IMR-90 (cell line): ENCODE results near the gene KLHL17. TPM values are rescaled to one million over a fixed set of nuclear protein-coding genes. Genes with fewer than 3 reads are reported as not detected.

Experiments used
- ATAC-seq: fragments of 200-7000 bp; cut with Tn5 transposase; 2 replicates; pipeline ENCODE4 v1.9.1; 2020; ENCODE audit warnings: low read depth, mild to moderate bottlenecking, moderate library complexity
- BruUV-seq: library from RNA; stranded (reverse); fragments of 400-500 nt; replicated peaks from 2 replicates; lab custom pipeline; 2021; lab: Mats Ljungman, UMichigan
- CTCF ChIA-PET: fragments of 300-600 bp; formaldehyde crosslinking; extraction: SDS; loops from one replicate; lab custom pipeline; 2021; ENCODE audit warnings: antibody characterized with exemption; lab: Yijun Ruan, JAX
- POLR2A ChIA-PET: fragments of 300-600 bp; sonication (Branson Sonifier 250); formaldehyde crosslinking; loops from one replicate; lab custom pipeline; 2022; ENCODE audit warnings: antibody characterized with exemption; ENCODE audit not compliant: unreplicated experiment; lab: Charles Lee
- DNase-seq: peaks from one replicate; pipeline ENCODE4 v3.0.0; 2013
- H2AFZ ChIP-seq: replicated peaks from 2 replicates; pipeline ENCODE3; 2013; ENCODE audit warnings: low read length, mild to moderate bottlenecking; ENCODE audit not compliant: poor library complexity
- H2AK5ac ChIP-seq: 2 replicates; pipeline ENCODE4 v1.6.1; 2013; ENCODE audit warnings: low read depth, low read length, inconsistent platforms
- H2AK9ac ChIP-seq: replicated peaks from 2 replicates; pipeline ENCODE3; 2013; ENCODE audit warnings: mild to moderate bottlenecking, low read depth, low read length, moderate library complexity; ENCODE audit not compliant: poor library complexity
- H2BK120ac ChIP-seq: 2 replicates; pipeline ENCODE4 v1.6.1; 2013; ENCODE audit warnings: low read depth, low read length, inconsistent platforms
- H2BK15ac ChIP-seq: 3 replicates; pipeline ENCODE4 v1.6.1; 2013; ENCODE audit warnings: low read depth, low read length, inconsistent platforms
- H2BK20ac ChIP-seq: 2 replicates; pipeline ENCODE4 v1.6.1; 2013; ENCODE audit warnings: low read depth, mild to moderate bottlenecking, inconsistent platforms, low read length, moderate library complexity
- H2BK5ac ChIP-seq: 2 replicates; pipeline ENCODE4 v1.6.1; 2013; ENCODE audit warnings: mild to moderate bottlenecking, low read depth, low read length, inconsistent platforms; ENCODE audit not compliant: poor library complexity, severe bottlenecking
- H3K14ac ChIP-seq: replicated peaks from 2 replicates; pipeline ENCODE4 v1.6.1; 2013; ENCODE audit warnings: low read depth, low read length, inconsistent platforms
- H3K18ac ChIP-seq: 2 replicates; pipeline ENCODE4 v1.6.1; 2013; ENCODE audit warnings: low read depth, low read length, control low read depth
- H3K23ac ChIP-seq: 2 replicates; pipeline ENCODE4 v1.6.1; 2013; ENCODE audit warnings: low read depth, low read length, inconsistent platforms
- H3K27ac ChIP-seq: 2 replicates; pipeline ENCODE4 v1.5.1; 2013; ENCODE audit warnings: mild to moderate bottlenecking, control low read depth, low read length; ENCODE audit not compliant: insufficient read depth
- H3K27me3 ChIP-seq: 2 replicates; pipeline ENCODE4 v1.6.1; 2013; ENCODE audit warnings: low read length; ENCODE audit not compliant: control insufficient read depth, insufficient read depth
- H3K36me3 ChIP-seq: 2 replicates; pipeline ENCODE4 v1.6.1; 2013; ENCODE audit warnings: low read length, mixed read lengths; ENCODE audit not compliant: control insufficient read depth, insufficient read depth
- H3K4ac ChIP-seq: 2 replicates; pipeline ENCODE4 v1.6.1; 2013; ENCODE audit warnings: low read depth, low read length, inconsistent platforms
- H3K4me1 ChIP-seq: 2 replicates; pipeline ENCODE4 v1.6.1; 2013; ENCODE audit warnings: low read length, mixed read lengths; ENCODE audit not compliant: control insufficient read depth, insufficient read depth
- H3K4me2 ChIP-seq: 2 replicates; pipeline ENCODE4 v1.6.1; 2013; ENCODE audit warnings: low read depth, mild to moderate bottlenecking, control low read depth, low read length, moderate library complexity
- H3K4me3 ChIP-seq: 2 replicates; pipeline ENCODE4 v1.5.1; 2013; ENCODE audit warnings: low read depth, mild to moderate bottlenecking, control low read depth, low read length, moderate library complexity; ENCODE audit not compliant: insufficient read depth
- H3K56ac ChIP-seq: 2 replicates; pipeline ENCODE4 v1.6.1; 2013; ENCODE audit warnings: low read length, inconsistent platforms; ENCODE audit not compliant: insufficient read depth; ENCODE audit errors: extremely low read depth
- H3K79me1 ChIP-seq, 2 experiments: 2 replicates each; pipeline ENCODE4 v1.6.1; 2013; ENCODE audit warnings: low read length in 2 of 2, inconsistent platforms in 1 of 2, low read depth in 1 of 2
- H3K9ac ChIP-seq: 2 replicates; pipeline ENCODE4 v1.6.1; 2013; ENCODE audit warnings: low read depth, low read length, control low read depth
- H3K9me1 ChIP-seq: 2 replicates; pipeline ENCODE4 v1.6.1; 2013; ENCODE audit warnings: low read length, inconsistent platforms; ENCODE audit not compliant: insufficient read depth
- H3K9me3 ChIP-seq: 2 replicates; pipeline ENCODE4 v1.6.1; 2013; ENCODE audit warnings: low read length; ENCODE audit not compliant: control insufficient read depth, insufficient read depth
- H4K20me1 ChIP-seq: 2 replicates; pipeline ENCODE4 v1.6.1; 2013; ENCODE audit warnings: low read length, inconsistent platforms; ENCODE audit not compliant: insufficient read depth
- H4K5ac ChIP-seq: 2 replicates; pipeline ENCODE4 v1.6.1; 2013; ENCODE audit warnings: mild to moderate bottlenecking, low read depth, low read length, control low read depth
- H4K8ac ChIP-seq, 2 experiments: 2 replicates each; pipeline ENCODE4 v1.6.1; 2013; ENCODE audit warnings: low read depth in 2 of 2, low read length in 2 of 2, control low read depth in 1 of 2, inconsistent platforms in 1 of 2
- H4K91ac ChIP-seq: 2 replicates; pipeline ENCODE4 v1.6.1; 2013; ENCODE audit warnings: low read depth, low read length, inconsistent platforms; ENCODE audit not compliant: insufficient read depth
- BHLHE40 ChIP-seq: fragments of 150-350 bp; IDR thresholded peaks from 2 replicates; pipeline ENCODE4 v1.6.1; 2016; ENCODE audit warnings: mild to moderate bottlenecking, low read depth, low read length
- CTCF ChIP-seq: conservative IDR thresholded peaks from 2 replicates; pipeline ENCODE4 v1.5.1; 2012; ENCODE audit warnings: mild to moderate bottlenecking, low read depth, low read length, improper control_type of control experiment
- RCOR1 ChIP-seq: IDR thresholded peaks from 2 replicates; pipeline ENCODE4 v1.6.1; 2012; ENCODE audit warnings: mild to moderate bottlenecking, low read length, improper control_type of control experiment; ENCODE audit not compliant: insufficient replicate concordance
- USF2 ChIP-seq: fragments of 150-350 bp; IDR thresholded peaks from 2 replicates; pipeline ENCODE4 v1.6.1; 2017; ENCODE audit warnings: mild to moderate bottlenecking, antibody characterized with exemption, low read length, low read depth
- WGBS, 2 experiments: methylation state at CpG; one replicate each; pipeline versions ENCODE4 v1.1.5 to v1.1.7; 2013; ENCODE audit warnings: missing lambda C conversion rate in 2 of 2; ENCODE audit not compliant: insufficient read length in 1 of 2; ENCODE audit errors: extremely low coverage in 2 of 2; 5-methylcytosine and 5-hydroxymethylcytosine counted together
- dilution Hi-C: fragments of 300-500 bp; cut with HindIII; formaldehyde crosslinking; loops from one replicate; pipeline ENCODE4 v1.14.3; 2018; ENCODE audit warnings: low sequenced_read_pairs; ENCODE audit not compliant: unreplicated experiment
- in situ Hi-C: fragments of 300-500 bp; cut with MboI; formaldehyde crosslinking; loops from 3 replicates; pipeline ENCODE4 v1.14.3; 2019; ENCODE audit warnings: low sequenced_read_pairs, inconsistent platforms, mixed read lengths
- intact Hi-C: fragments of 100-400 bp; cut with micrococcal nuclease; formaldehyde crosslinking; loops from 2 replicates; pipeline ENCODE4 v1.10.0; 2022
- polyA plus RNA-seq, 3 experiments: library from polyadenylated mRNA; depleted of rRNA; stranded (reverse); fragments of >200 nt; gene quantifications; 2 replicates each; pipeline ENCODE4 v1.2.3, GENCODE V29; 2012; ENCODE audit warnings: low replicate concordance in 1 of 3
- total RNA-seq: library from RNA; depleted of rRNA; stranded (reverse); fragments of >200 nt; gene quantifications from 2 replicates; pipeline ENCODE4 v1.2.3, GENCODE V29; 2012

Gene KLHL17
- total and polyA plus RNA-seq, 2 of the 4 experiments (the other 2 are of a cell fraction), result 3.4 to 41.0 TPM

DNA sequence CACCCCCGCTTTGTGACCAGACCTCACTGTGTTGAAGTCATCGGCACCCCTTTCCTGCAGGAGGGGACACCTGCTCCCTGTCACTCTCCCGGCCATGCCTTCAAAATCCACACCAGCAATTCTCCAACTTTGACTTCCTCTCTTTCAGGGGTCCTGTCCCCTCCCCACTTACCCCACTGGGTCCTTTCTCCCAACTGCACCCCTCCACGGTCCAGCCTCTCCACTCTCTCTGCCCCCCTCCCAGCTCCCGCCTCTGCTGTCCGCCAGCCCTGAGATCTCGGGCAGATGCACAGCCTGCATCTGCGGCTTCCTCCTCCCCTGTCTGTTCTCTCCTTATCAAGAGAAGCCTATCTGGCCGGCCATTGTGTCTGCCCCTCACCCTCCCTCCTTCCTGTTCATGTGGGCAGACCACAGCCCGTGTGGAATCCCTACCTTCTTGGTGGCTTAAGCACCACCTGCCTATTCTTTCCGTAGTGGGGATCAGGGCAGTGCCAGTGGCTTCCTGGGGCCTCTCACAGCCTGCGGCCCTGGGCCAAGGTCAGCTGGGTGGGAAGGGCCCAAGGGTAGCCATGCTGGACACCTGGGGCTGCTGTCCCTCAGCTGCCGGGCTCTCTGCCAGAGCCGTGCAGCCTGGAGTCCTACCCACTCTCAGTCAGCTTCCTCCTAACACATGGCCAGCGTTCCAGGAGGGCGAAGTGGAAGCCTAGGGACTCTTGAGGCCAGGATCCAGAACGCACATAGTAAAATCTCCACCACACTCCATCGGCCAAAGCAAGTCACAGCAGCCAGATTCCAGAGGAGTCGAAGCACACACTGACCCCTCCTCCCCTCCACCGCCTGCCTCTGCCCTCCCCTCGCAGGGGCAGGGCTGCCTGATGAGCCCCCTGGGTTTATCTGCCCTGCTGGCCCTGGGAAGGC is 44.7 kb downstream of the KLHL17 start:
- H3K56ac ChIP-seq, result no peak overlapping the region
- WGBS, 2 experiments, result 73% methylated on average over 3 of the region's 21 CpGs; no CpG with 5 or more reads in 1 of the 2 experiments
- no peak overlapping the region for H2BK20ac ChIP-seq
- H4K5ac ChIP-seq, result no peak overlapping the region
- TF ChIP-seq USF2 (no peak), RCOR1 (no peak), BHLHE40 (peak; percentile 31; the same call in 1 of the 2 replicates), CTCF (no peak)
- peaks cover 8% of the 10 kb centered on the region for H3K4me1 ChIP-seq
- peaks cover 6% of the 10 kb centered on the region; the same call in 1 of the 2 replicates for H3K9me1 ChIP-seq
- no peaks in the 10 kb centered on the region for H3K36me3 ChIP-seq
- no peaks in the 10 kb centered on the region for H3K27me3 ChIP-seq
- no peak overlapping the region for H2BK120ac ChIP-seq
- DNase-seq (peak; percentile 66), ATAC-seq (peak; percentile 61)
- no peak overlapping the region for H3K4me2 ChIP-seq
- H3K14ac ChIP-seq, result no peak overlapping the region
- H4K91ac ChIP-seq, result no peak overlapping the region
- peak overlapping the region in 1 of 2 experiments; percentile 15; a peak in 1 of 4 replicates for H4K8ac ChIP-seq
- H3K79me1 ChIP-seq, result peaks cover 9 to 24% of the 10 kb centered on the region in 2 experiments; a peak in 3 of 4 replicates
- POLR2A ChIA-PET, result no interaction called here
- H3K9ac ChIP-seq, result no peak overlapping the region
- dilution Hi-C loops (no loop called here), in situ Hi-C loops (no loop called here), intact Hi-C loops (loop anchor here (5.0 kb wide), 1 partner anchor 52 kb away; no protein-coding TSS in a partner anchor)
- no peak overlapping the region for H3K18ac ChIP-seq
- H3K4ac ChIP-seq, result no peak overlapping the region
- H3K27ac ChIP-seq, result no peak overlapping the region
- peak overlapping the region; percentile 72 for H2AFZ ChIP-seq
- peak overlapping the region; percentile 50; the same call in 1 of the 2 replicates for H2AK5ac ChIP-seq
- peak overlapping the region; percentile 44 for H2BK5ac ChIP-seq
- no TSS peak for BruUV-seq
- H2BK15ac ChIP-seq, result no peak overlapping the region
- H4K20me1 ChIP-seq, result peaks cover 4% of the 10 kb centered on the region; the same call in 1 of the 2 replicates
- no peak overlapping the region for H3K4me3 ChIP-seq
- CTCF ChIA-PET, result interaction anchor here (0.5 kb wide), 1 partner anchor 135 kb away, joined by 3 read pairs; no protein-coding TSS in a partner anchor
- no peaks in the 10 kb centered on the region for H3K9me3 ChIP-seq
- H3K23ac ChIP-seq, result no peak overlapping the region
- peak overlapping the region; percentile 77 for H2AK9ac ChIP-seq
